ENCODE data around the gene LYPD4.

DNA sequence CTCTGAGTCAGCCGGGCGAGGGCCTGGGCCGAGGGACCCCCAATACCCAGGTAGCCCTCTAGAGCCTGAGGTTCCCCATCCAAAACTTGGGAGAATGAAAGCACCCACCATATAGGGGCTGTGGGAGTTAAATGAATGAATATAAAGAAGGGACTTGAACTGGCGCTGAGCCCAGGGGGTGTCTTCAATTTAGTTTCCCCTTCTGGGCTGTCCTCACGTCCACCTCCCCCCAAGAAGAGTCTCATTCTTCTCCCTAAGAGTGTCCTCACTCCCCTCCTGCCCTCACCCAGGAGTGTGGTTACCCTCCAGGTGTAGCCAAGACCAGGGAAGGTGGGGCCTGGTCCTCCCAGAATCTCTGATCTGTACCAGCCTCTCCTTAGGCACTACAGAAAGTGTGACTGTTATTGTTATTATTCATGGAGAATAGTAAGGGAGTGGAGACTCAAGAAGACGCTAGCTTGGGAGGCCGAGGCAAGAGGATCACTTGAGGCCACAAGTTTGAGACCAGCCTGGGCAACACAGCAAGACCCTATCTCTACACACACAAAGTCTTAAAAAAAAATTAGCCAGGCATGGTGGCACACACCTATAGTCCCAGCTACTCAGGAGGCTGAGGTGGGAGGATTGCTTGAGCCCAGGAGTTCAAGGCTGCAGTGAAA, 35.3 kb upstream of the LYPD4 start:
- TF ChIP-seq, protein P1, sequence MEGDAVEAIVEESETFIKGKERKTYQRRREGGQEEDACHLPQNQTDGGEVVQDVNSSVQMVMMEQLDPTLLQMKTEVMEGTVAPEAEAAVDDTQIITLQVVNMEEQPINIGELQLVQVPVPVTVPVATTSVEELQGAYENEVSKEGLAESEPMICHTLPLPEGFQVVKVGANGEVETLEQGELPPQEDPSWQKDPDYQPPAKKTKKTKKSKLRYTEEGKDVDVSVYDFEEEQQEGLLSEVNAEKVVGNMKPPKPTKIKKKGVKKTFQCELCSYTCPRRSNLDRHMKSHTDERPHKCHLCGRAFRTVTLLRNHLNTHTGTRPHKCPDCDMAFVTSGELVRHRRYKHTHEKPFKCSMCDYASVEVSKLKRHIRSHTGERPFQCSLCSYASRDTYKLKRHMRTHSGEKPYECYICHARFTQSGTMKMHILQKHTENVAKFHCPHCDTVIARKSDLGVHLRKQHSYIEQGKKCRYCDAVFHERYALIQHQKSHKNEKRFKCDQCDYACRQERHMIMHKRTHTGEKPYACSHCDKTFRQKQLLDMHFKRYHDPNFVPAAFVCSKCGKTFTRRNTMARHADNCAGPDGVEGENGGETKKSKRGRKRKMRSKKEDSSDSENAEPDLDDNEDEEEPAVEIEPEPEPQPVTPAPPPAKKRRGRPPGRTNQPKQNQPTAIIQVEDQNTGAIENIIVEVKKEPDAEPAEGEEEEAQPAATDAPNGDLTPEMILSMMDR (IDR thresholded peaks at IDR 0.05): no peak
- TF ChIP-seq POLR2AphosphoS5 (IDR thresholded peaks at IDR 0.05): no peak
- TF ChIP-seq POLR2A (IDR thresholded peaks at IDR 0.05): no peak
- TF ChIP-seq EP300 (IDR thresholded peaks at IDR 0.05): no peak
